Measurements from ENCODE around the gene PTPRT.

Gene PTPRT

GRCh38 chr20:42125426-42125825, 1064.3 kb downstream of the PTPRT start:
- no peak overlapping the region for H3K9ac ChIP-seq (ENCODE audit: low read depth, low read length)
- peaks cover 7% of the 10 kb centered on the region for H3K27me3 ChIP-seq (ENCODE audit: insufficient read depth, low read length, poor library complexity)
- no peaks in the 10 kb centered on the region for H3K4me1 ChIP-seq (ENCODE audit: insufficient read depth, low read length)
- no peak overlapping the region for H3K4me2 ChIP-seq (ENCODE audit: insufficient read depth, low read length)
- DNase-seq (no peak), ATAC-seq (ENCODE audit: insufficient read depth, low read depth) (no peak)
- H3K4me3 ChIP-seq (ENCODE audit: low read depth in 1 of 2, low read length in 2 of 2) = no peak overlapping the region
- H3K79me2 ChIP-seq (ENCODE audit: insufficient read depth, low read length) = no peaks in the 10 kb centered on the region
- no peak overlapping the region for H2AFZ ChIP-seq (ENCODE audit: low read depth, low read length)
- no peak overlapping the region for H3K27ac ChIP-seq (ENCODE audit: low read length)
- H3K9me3 ChIP-seq (ENCODE audit: insufficient read depth, low read length, severe bottlenecking) = no peaks in the 10 kb centered on the region
- no peaks in the 10 kb centered on the region for H3K36me3 ChIP-seq (ENCODE audit: insufficient read depth, low read length)
- TF ChIP-seq EZH2 (IDR thresholded peaks at IDR 0.05; ENCODE audit: borderline replicate concordance, low read depth, low read length, severe bottlenecking) (no peak), CTCF (IDR thresholded peaks at IDR 0.05; ENCODE audit: borderline replicate concordance, extremely low read depth, low read length, poor library complexity, severe bottlenecking) (no peak)
- H4K20me1 ChIP-seq (ENCODE audit: insufficient read depth, low read length) = no peaks in the 10 kb centered on the region; the same call in 1 of the 2 replicates

DNA sequence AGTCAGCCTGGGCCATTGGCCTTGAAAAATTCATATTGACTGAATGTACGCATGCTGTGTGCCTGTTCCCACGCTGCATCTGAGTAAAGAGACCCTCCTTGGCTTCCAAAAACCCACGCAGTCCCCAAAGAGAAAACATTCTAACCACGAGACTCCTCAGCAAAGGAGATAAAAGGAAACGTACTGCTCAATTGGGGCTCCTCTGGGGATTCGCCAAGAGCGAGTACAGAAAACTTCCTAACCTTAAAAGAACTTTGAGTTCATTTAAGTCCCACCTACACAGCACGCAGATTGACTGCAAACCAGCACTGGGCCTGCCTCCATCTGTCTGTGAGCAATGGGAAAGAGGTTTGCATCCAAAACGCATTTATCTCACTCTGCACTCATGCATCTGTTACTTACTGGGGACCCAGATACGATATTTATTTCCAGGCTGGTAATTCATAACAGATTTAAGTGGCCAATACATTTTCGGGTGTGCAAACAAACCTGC, 1065.7 kb downstream of the PTPRT start:
- H3K4me3 ChIP-seq (ENCODE audit: low read depth in 1 of 2, low read length in 2 of 2) = no peak overlapping the region
- ATAC-seq (ENCODE audit: insufficient read depth, low read depth) = no peak
- no peak overlapping the region for H3K9ac ChIP-seq (ENCODE audit: low read depth, low read length)
- H2AFZ ChIP-seq (ENCODE audit: low read depth, low read length) = no peak overlapping the region
- no peaks in the 10 kb centered on the region for H3K9me3 ChIP-seq (ENCODE audit: insufficient read depth, low read length, severe bottlenecking)
- H3K4me1 ChIP-seq (ENCODE audit: insufficient read depth, low read length) = no peaks in the 10 kb centered on the region
- H3K79me2 ChIP-seq (ENCODE audit: insufficient read depth, low read length) = no peaks in the 10 kb centered on the region
- no peak overlapping the region for H3K4me2 ChIP-seq (ENCODE audit: insufficient read depth, low read length)
- no peak overlapping the region for H3K27ac ChIP-seq (ENCODE audit: low read length)
- no peaks in the 10 kb centered on the region for H3K36me3 ChIP-seq (ENCODE audit: insufficient read depth, low read length)
- no peak for TF ChIP-seq EZH2 (IDR thresholded peaks at IDR 0.05; ENCODE audit: borderline replicate concordance, low read depth, low read length, severe bottlenecking)
- TF ChIP-seq CTCF (IDR thresholded peaks at IDR 0.05; ENCODE audit: borderline replicate concordance, extremely low read depth, low read length, poor library complexity, severe bottlenecking) = no peak
- H4K20me1 ChIP-seq (ENCODE audit: insufficient read depth, low read length) = no peaks in the 10 kb centered on the region; the same call in 1 of the 2 replicates
- H3K27me3 ChIP-seq (ENCODE audit: insufficient read depth, low read length, poor library complexity) = no peaks in the 10 kb centered on the region
- no peak for DNase-seq

GRCh38 chr20:42118409-42119125, 1071.1 kb downstream of the PTPRT start:
- Histone ChIP-seq H3K4me2 (ENCODE audit: insufficient read depth, low read length) (no peak overlapping the region), H3K79me2 (ENCODE audit: insufficient read depth, low read length) (no peaks in the 10 kb centered on the region), H3K36me3 (ENCODE audit: insufficient read depth, low read length) (no peaks in the 10 kb centered on the region), H3K27ac (ENCODE audit: low read length) (no peak overlapping the region), H3K4me1 (ENCODE audit: insufficient read depth, low read length) (no peaks in the 10 kb centered on the region), H2AFZ (ENCODE audit: low read depth, low read length) (no peak overlapping the region), H3K9me3 (ENCODE audit: insufficient read depth, low read length, severe bottlenecking) (no peaks in the 10 kb centered on the region), H3K9ac (ENCODE audit: low read depth, low read length) (no peak overlapping the region), H4K20me1 (ENCODE audit: insufficient read depth, low read length) (no peaks in the 10 kb centered on the region; the same call in 1 of the 2 replicates), H3K27me3 (ENCODE audit: insufficient read depth, low read length, poor library complexity) (no peaks in the 10 kb centered on the region), H3K4me3 (ENCODE audit: low read depth in 1 of 2, low read length in 2 of 2) (no peak overlapping the region)
- no peak for ATAC-seq (ENCODE audit: insufficient read depth, low read depth)
- DNase-seq = no peak
- TF ChIP-seq CTCF (IDR thresholded peaks at IDR 0.05; ENCODE audit: borderline replicate concordance, extremely low read depth, low read length, poor library complexity, severe bottlenecking) = no peak
- no peak for TF ChIP-seq EZH2 (IDR thresholded peaks at IDR 0.05; ENCODE audit: borderline replicate concordance, low read depth, low read length, severe bottlenecking)
